Measurements from ENCODE around the gene IKZF2.

The IKZF2 gene

DNA sequence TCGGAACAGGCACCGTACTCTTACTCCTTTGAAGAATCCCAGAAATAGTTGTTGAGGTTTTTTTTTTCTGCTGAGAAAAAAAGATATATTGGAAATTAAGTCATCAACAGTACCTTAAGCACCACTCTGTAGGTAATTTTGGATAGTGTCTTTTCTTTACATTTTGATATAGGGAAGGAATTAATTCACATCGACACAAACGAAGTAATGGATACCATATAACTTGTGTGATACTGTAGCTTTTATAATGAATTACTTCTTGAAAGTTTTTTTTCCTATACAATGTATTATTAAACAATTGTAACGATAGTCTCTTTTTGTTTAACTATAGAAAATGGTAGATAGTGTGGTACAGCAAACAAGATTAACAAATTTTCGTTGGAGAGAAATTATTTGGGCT, 1.5 kb upstream of the IKZF2 start:
- DNase-seq (ENCODE audit: low read depth in 1 of 2, low spot score in 1 of 2): no peak

DNA sequence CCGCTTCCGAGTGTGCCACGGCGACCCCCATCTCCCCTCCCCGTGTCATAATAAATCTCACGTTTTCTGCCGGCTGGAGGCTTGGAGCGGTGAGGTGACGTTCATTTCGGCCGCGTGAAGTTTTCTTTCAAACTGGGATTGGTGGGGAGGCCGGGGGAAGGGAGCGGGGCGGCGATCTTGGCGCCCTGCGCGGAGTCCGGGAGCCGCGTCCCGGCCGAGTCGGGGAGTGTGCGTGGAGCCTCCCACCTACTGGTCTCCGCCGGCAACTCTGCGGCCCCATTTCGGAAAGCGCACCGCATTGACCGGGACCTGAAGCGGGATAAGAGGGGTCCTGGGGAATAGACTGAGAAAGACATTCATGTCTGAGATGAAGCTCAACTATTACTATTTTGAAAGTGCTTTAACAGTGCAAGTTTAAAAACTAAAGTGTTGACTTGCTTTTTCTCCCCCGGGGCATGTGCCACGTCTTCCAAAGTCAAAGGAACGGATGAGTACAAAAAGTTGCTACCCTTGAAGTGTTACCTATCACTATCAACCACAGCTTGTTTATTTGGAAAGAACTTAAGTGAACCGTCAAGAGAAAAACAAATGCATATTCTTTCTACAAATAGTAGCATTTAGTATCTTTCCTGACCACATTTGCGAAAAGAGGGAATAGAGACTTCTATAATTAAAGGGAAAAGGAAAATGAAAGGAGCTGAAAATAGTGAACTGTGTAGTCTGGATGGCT, 818 bp upstream of the IKZF2 start:
- no peak for DNase-seq (ENCODE audit: low read depth in 1 of 2, low spot score in 1 of 2)

DNA sequence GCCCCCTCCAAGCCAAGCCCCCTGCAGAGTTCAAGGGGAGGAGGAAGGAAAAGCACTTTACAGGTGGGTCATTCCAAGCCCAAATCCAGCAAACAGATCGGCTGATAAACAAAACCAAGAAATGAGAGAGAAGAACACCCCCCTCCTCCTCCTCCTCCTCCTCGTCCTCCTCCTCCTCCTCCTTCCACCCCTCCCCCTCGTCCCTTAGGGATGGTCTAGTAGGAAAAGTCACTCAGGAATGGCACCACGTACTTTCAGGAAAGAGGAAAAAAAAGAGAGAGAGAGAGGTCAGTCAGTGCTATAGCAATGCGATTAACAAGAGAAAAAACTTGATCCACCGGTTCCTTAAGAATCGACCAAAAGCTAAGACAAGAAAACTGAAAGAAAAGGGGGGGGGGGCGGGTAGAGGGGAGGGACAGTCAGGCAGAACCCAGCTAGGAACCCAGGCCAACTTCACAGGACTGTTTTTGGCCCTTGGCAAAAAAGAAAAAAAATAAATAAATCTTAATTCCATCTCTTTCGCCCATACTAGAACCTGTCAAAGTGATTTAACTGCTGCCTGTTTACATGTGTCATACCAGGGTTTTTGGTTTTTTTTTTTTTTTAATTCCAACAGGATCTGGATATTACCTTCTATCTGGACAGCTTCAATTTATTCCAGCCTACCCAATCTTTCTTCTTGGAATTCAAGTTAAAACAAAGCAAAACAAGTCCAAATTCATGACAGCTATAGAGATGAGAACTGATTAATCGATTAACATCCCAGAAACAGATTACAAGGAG, 906 bp downstream of the IKZF2 start:
- no peak for DNase-seq (ENCODE audit: low read depth in 1 of 2, low spot score in 1 of 2)

DNA sequence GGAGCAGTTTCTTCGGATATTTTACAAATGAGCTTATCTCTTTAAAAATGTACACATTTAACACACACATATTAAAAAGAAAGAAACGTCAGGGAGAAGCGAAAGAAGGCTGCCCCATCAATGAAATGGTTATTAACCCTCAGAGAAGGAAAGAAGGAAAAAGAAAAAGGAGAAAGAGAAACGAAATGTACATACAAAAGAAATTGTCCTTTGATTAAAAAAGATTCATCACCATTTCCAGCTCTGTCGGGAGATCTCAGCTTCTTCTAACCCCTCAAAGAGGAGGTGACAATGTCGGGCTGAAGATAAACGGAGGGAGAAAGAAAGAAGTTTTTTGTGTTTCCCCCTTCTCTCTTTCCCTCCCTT, 1.5 kb downstream of the IKZF2 start:
- DNase-seq (ENCODE audit: low read depth in 1 of 2, low spot score in 1 of 2): no peak

DNA sequence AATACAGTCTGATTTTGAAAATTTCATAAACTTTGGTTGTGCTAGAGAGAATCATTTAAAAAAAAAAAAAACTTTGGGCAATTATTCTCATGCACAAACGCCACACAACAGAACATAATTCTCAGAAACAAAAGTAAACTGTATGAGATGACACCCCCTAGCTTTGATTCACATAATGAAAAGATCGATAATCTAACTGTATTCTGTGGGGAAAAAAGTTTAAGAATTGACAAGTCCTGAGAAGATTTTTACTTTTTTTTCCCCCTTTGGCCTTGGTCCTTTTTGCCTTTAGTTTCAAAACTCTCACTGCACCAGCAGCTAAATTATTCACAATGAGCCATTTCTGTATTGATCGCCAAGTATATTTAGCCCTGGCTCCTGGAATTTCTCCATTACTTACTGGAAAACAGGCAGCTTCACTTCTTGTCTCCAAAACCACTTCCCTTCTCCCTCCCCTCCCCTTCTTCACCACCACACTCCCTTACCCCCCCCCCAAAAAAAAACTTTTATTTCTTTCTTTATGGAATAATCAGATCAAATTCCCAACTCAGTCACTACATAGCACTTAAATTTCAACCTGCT, 2.0 kb downstream of the IKZF2 start:
- no peak for DNase-seq (ENCODE audit: low read depth in 1 of 2, low spot score in 1 of 2)

DNA sequence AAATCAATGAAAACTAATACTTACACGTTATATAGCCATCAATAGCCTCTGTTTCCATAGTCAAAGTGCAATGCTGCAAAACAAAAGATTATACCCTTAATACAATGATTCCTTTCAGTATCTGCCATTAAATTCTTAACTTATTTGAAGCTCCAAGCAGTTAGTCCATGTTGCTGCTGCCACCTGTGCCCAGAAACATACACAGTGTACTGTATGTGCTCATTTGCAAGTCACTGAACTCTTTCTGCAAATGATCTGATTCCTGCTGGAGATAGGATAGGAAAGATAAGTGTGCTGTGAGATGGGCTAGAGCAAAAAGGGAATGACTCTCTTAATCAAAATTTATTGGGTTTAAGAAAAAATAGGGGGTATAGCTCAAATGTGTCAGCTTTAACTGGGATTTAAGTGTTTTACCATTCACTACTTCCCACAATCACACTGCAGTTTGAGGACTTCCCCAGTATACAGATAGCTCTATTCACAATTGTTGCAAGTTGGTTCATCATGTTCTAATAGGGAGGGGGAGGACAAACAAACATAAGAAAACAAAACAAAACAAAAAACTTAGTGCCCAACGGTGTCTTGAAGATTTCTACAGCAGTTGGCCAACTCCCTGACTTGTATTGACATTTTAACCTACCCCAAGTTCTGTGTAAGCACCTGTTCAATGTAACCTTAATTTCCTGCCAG, 2.7 kb downstream of the IKZF2 start:
- DNase-seq (ENCODE audit: low read depth in 1 of 2, low spot score in 1 of 2): no peak

DNA sequence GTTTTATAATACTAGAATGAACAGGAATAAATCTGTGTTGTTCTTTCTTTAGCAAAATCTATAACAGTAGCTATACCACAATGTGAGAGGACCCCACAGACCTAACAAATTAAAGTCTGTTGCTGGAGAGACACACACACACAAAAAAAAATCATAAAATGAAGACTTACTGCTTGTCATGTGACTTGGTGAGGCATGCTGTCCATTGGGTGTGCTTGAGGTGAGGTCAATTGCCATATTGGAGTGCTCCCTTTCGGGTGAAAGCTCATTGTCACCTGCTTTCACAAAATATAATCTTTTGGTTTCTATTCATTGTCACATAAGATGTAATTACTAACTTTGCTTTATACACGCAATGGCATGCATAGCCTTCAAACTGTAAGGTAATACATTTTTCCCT, 3.9 kb downstream of the IKZF2 start:
- DNase-seq (ENCODE audit: low read depth in 1 of 2, low spot score in 1 of 2): no peak

DNA sequence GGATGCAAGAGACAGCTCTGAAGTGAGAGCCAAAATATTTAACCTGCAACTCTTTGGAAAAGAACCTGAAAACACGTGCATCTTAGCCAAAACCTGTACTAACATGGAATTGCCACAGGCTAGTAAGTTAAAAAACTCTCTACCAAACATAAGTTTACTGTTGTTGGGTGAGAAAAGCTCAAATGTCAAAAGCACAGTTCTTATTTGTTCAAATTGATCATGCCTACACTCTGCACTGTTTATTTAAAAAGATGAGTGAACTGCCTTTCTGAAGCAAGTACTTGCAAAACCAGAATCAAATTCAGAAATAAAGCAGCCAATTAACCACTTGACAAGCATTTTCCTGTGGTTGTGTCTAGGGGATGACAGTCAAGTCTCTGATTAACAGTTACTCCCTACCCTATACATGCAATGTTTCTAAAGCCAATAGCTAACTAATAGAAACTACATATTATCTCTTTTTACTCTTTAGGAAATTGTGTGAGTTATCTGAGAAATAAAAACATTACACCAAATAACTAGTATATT, 5.6 kb downstream of the IKZF2 start:
- DNase-seq (ENCODE audit: low read depth in 1 of 2, low spot score in 1 of 2): no peak

DNA sequence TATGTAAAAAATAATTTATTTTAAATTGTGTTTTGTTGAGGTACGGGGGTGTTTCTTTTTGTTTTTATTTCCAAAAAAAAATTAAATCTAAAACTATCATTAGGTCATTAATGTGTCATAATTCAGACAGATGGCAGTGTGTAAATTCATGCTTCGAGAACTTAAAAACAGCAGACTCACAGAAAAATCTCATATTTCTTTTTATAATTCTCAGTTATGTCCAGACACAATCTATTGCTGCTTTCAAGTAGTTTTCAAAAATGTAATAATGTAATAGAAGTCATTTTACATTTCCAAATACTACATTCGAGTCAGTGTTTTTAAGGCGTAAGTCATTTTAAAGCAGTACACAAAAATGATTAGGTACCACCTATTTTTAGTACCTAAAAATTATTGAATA, 14.3 kb downstream of the IKZF2 start:
- no peak for DNase-seq (ENCODE audit: low read depth in 1 of 2, low spot score in 1 of 2)

DNA sequence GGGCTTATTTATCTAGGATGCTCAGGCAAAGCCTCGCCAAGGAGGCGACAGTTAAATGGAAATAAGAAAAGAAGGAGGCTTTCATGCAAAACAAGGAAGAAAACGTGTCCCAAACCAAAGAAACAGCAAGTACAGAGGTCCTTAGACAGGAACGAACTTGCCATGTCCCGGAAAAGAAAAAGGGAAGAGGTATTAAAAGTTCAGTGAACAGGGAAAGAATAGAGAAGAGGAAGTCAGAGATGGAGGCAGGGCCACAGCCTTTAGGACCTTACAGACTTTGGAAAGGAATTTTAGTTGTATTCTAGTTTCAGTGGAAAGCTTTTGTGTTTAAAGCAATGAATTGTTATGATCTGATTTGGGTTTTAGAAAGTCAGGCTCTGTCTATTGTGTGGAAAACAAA, 22.1 kb downstream of the IKZF2 start:
- DNase-seq (ENCODE audit: low read depth in 1 of 2, low spot score in 1 of 2): no peak

DNA sequence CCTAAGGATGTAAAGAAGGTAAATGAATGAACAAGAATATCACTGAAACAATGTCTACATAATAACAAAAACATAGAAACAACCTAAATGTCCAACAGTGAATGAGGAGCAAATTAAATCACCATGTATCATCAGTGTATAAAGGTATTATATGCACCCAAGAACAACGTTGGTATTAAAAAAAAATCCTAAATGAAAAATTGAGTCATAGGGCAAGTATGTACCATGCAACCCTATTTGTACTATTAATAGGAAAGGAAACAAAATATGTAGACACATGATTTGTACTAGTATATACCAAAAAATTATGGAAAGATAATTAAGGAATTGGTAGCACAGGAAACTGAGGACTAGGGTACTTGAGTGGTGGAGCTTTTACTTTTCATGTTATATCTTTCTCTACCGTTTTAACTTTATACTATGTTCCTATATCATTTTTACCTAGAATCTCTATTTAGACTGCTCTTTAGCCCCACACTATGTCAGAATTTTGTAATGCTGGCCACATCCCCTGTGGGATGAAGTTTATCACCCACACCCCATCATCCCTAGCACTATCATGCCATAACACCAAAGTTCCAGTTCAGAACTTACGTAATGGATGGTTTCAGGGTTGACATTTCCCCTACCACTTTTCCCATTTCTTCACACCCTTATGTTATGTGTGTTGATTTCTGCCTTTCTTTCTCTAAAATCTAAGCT, 25.6 kb downstream of the IKZF2 start:
- DNase-seq (ENCODE audit: low read depth in 1 of 2, low spot score in 1 of 2): no peak

DNA sequence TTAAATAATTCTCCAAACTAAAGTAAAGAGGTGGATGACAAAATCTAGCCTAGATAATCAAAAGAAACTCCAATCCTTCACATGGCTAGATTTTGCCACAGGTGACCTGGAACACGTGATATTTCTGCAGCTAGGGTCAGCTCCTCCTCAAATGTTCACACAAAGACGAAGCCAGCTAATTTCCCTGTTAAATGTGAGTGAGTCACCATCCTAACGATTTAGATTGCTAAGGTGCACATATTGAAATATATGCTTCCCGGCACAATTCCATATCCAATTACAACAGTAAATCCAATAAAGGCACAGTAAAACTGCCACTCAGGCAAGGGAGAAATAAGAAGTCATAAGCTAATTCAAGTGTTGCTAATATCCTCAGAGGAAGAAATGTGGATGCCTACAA, 28.7 kb downstream of the IKZF2 start:
- DNase-seq (ENCODE audit: low read depth in 1 of 2, low spot score in 1 of 2): no peak

DNA sequence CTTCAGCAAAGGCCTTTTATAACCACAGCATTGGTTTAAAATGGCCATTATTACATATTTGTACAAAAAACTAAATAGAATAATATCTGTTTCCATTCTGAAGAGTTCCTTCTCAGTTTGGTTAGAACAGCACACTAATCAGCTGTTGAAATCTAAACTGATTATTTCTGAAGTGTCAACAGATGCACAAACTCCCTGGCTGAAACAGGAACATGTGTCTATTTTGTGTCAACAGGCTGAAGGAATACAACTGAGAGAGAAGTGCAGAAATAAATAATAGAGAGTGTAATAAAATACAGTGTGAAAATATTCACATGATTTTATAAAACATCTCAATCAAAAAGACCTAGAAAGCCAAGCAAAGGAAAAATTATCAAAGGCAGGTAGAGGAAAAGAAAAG, 29.7 kb downstream of the IKZF2 start:
- DNase-seq (ENCODE audit: low read depth in 1 of 2, low spot score in 1 of 2): no peak

DNA sequence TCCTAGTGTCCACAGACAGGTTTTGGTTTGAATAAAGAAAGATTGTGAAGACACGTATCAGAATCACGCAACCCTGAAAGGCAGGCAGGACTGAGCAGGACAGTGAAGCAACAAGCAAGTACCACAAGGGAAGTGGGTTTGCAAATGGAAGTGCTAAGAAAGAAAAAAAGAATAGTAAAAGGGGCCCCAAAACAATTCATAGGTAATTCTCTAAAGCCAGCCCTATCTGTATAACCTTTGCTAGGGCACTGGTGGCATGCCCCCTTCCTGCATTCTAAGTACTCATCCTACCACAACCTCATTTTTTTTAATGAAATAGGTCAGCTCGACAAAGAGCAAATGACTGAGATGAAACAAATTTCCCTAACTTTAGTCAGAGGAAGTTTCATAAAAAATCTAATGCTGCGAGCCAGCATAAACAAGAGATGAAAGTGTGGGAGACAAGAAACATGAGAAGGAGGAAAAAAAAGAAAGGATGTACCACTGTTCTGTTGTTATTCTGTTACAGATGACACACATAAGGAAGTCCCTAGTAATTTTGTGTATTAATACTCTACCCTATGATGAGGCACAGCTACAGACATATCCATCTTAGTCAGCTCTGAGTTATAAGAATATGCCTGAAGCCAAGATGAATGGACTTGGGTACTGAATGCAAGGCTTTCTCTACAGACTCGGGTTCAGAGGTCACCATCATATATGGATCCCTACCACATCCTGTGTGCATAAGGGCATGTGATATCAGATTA, 32.2 kb downstream of the IKZF2 start:
- no peak for DNase-seq (ENCODE audit: low read depth in 1 of 2, low spot score in 1 of 2)

DNA sequence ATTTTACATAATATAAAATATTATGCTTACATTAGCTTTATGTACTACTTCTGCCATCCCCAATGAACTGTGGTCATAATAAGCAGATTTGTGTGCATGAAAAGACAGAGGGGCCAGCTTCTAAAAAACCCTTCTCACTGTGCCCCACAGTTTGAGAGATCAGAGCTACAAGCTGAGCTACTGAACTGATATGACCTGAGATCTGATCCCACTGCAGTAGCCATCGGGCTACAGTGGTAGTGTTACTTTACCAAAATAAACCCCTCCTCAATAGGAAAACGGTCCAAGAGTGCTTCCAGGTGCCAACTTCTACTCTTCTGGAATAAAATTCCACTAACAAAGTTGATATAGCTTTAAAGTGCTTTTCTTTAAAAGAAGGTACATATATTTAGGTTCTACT, 43.1 kb downstream of the IKZF2 start:
- DNase-seq (ENCODE audit: low read depth in 1 of 2, low spot score in 1 of 2): no peak

DNA sequence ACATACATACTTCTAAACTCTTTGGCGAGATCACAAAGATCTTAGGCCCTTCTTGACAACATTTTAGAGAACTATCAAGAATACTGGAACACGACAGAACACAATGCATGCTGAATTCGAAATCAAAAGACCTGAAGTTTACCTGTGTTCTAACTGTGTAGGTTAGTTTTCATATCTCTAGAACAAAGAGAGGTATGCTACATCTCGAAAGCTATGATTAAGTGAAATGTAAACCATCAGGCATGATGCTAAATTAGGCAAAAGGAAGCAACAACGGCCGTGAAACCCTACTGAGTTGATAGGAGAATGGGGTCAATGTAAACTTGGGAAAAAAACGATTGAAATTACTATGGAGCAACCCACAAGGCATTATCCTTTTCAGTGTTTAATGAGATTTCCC, 43.7 kb downstream of the IKZF2 start:
- no peak for DNase-seq (ENCODE audit: low read depth in 1 of 2, low spot score in 1 of 2)

DNA sequence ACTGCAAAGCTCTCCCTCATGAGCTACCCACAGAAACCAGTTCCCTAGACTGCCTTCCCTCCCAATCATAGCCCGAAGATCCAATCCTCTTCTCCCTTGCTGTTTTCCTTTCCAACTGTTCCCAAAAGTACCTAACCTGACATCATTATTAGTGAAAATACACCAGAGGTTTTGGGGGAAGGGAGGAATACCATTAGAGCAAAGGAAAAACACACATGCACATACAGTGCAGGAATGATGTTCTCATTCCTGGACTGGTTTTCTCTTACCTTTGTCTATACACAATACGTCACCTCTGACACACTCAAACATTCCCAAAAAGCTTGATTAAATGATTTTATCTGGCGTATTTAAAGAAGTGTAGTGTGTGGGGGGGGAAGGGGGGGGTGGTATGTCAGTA, 46.2 kb downstream of the IKZF2 start:
- DNase-seq (ENCODE audit: low read depth in 1 of 2, low spot score in 1 of 2): no peak

DNA sequence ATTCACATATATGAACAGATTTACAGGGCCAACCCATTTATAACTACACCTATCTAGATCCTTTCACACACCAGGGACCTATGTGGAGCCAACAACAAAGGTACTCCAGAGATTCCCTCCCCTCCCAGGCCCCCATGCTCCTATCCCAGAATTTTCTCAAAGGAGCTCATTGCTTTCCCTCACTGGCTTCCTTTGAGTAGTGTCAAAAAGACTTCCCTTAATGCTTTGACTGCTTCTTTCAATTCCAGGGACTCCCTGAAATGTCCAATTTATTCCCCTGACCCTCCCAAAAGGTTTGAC, 46.6 kb downstream of the IKZF2 start:
- no peak for DNase-seq (ENCODE audit: low read depth in 1 of 2, low spot score in 1 of 2)

DNA sequence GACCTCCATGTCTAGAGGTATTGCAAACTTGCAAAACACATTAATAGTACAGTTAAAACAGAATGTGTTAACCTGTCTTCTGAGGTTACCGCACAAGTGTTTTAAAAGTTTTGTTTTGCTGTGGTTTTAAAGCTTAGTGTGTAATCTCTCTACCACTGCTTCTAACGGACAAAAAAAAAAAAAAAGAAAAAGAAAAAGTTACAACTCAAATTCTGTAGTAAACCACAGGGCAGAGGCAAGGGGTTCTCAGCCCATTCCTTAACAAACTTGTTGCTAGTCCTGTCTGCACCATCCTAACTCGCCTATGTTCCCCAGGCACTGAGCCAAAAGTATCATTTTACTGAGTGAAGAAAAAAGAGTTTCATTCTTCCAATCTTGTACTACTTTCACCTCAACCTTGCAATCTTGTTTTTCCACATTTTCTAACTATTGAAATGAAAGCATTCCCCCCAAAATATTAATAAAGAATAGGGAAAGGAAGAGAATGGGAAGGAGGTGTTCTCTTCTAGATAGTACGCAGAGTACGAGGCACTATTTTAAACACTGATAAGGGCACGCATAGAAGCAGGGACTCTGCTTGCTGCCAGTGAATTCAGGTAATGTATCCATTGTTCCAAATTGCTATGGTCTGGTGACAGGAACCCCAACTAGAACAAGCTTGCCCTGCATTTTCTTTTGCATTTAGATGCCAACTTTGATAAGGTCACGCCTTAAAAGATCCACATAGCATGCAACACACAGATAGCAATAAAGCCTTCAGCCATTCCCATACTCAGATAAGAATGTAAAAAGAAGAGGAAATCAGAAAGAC, 47.1 kb downstream of the IKZF2 start:
- no peak for DNase-seq (ENCODE audit: low read depth in 1 of 2, low spot score in 1 of 2)
